IMR-90 (cell line): Measurements from ENCODE around the gene GUCD1. TPM values are rescaled to one million over a fixed set of nuclear protein-coding genes. Genes with fewer than 3 reads are reported as not detected.

Experiments used
- ATAC-seq: fragments of 200-7000 bp; cut with Tn5 transposase; 2 replicates; pipeline ENCODE4 v1.9.1; 2020; ENCODE audit warnings: low read depth, mild to moderate bottlenecking, moderate library complexity
- BruUV-seq: library from RNA; stranded (reverse); fragments of 400-500 nt; replicated peaks from 2 replicates; lab custom pipeline; 2021; lab: Mats Ljungman, UMichigan
- CTCF ChIA-PET: fragments of 300-600 bp; formaldehyde crosslinking; extraction: SDS; loops from one replicate; lab custom pipeline; 2021; ENCODE audit warnings: antibody characterized with exemption; lab: Yijun Ruan, JAX
- POLR2A ChIA-PET: fragments of 300-600 bp; sonication (Branson Sonifier 250); formaldehyde crosslinking; loops from one replicate; lab custom pipeline; 2022; ENCODE audit warnings: antibody characterized with exemption; ENCODE audit not compliant: unreplicated experiment; lab: Charles Lee
- DNase-seq: peaks from one replicate; pipeline ENCODE4 v3.0.0; 2013
- H2AFZ ChIP-seq: replicated peaks from 2 replicates; pipeline ENCODE3; 2013; ENCODE audit warnings: low read length, mild to moderate bottlenecking; ENCODE audit not compliant: poor library complexity
- H2AK5ac ChIP-seq: 2 replicates; pipeline ENCODE4 v1.6.1; 2013; ENCODE audit warnings: low read depth, low read length, inconsistent platforms
- H2AK9ac ChIP-seq: replicated peaks from 2 replicates; pipeline ENCODE3; 2013; ENCODE audit warnings: mild to moderate bottlenecking, low read depth, low read length, moderate library complexity; ENCODE audit not compliant: poor library complexity
- H2BK120ac ChIP-seq: 2 replicates; pipeline ENCODE4 v1.6.1; 2013; ENCODE audit warnings: low read depth, low read length, inconsistent platforms
- H2BK15ac ChIP-seq: 3 replicates; pipeline ENCODE4 v1.6.1; 2013; ENCODE audit warnings: low read depth, low read length, inconsistent platforms
- H2BK20ac ChIP-seq: 2 replicates; pipeline ENCODE4 v1.6.1; 2013; ENCODE audit warnings: low read depth, mild to moderate bottlenecking, inconsistent platforms, low read length, moderate library complexity
- H2BK5ac ChIP-seq: 2 replicates; pipeline ENCODE4 v1.6.1; 2013; ENCODE audit warnings: mild to moderate bottlenecking, low read depth, low read length, inconsistent platforms; ENCODE audit not compliant: poor library complexity, severe bottlenecking
- H3K14ac ChIP-seq: replicated peaks from 2 replicates; pipeline ENCODE4 v1.6.1; 2013; ENCODE audit warnings: low read depth, low read length, inconsistent platforms
- H3K18ac ChIP-seq: 2 replicates; pipeline ENCODE4 v1.6.1; 2013; ENCODE audit warnings: low read depth, low read length, control low read depth
- H3K23ac ChIP-seq: 2 replicates; pipeline ENCODE4 v1.6.1; 2013; ENCODE audit warnings: low read depth, low read length, inconsistent platforms
- H3K27ac ChIP-seq: 2 replicates; pipeline ENCODE4 v1.5.1; 2013; ENCODE audit warnings: mild to moderate bottlenecking, control low read depth, low read length; ENCODE audit not compliant: insufficient read depth
- H3K27me3 ChIP-seq: 2 replicates; pipeline ENCODE4 v1.6.1; 2013; ENCODE audit warnings: low read length; ENCODE audit not compliant: control insufficient read depth, insufficient read depth
- H3K36me3 ChIP-seq: 2 replicates; pipeline ENCODE4 v1.6.1; 2013; ENCODE audit warnings: low read length, mixed read lengths; ENCODE audit not compliant: control insufficient read depth, insufficient read depth
- H3K4ac ChIP-seq: 2 replicates; pipeline ENCODE4 v1.6.1; 2013; ENCODE audit warnings: low read depth, low read length, inconsistent platforms
- H3K4me1 ChIP-seq: 2 replicates; pipeline ENCODE4 v1.6.1; 2013; ENCODE audit warnings: low read length, mixed read lengths; ENCODE audit not compliant: control insufficient read depth, insufficient read depth
- H3K4me2 ChIP-seq: 2 replicates; pipeline ENCODE4 v1.6.1; 2013; ENCODE audit warnings: low read depth, mild to moderate bottlenecking, control low read depth, low read length, moderate library complexity
- H3K4me3 ChIP-seq: 2 replicates; pipeline ENCODE4 v1.5.1; 2013; ENCODE audit warnings: low read depth, mild to moderate bottlenecking, control low read depth, low read length, moderate library complexity; ENCODE audit not compliant: insufficient read depth
- H3K56ac ChIP-seq: 2 replicates; pipeline ENCODE4 v1.6.1; 2013; ENCODE audit warnings: low read length, inconsistent platforms; ENCODE audit not compliant: insufficient read depth; ENCODE audit errors: extremely low read depth
- H3K79me1 ChIP-seq, 2 experiments: 2 replicates each; pipeline ENCODE4 v1.6.1; 2013; ENCODE audit warnings: low read length in 2 of 2, inconsistent platforms in 1 of 2, low read depth in 1 of 2
- H3K9ac ChIP-seq: 2 replicates; pipeline ENCODE4 v1.6.1; 2013; ENCODE audit warnings: low read depth, low read length, control low read depth
- H3K9me1 ChIP-seq: 2 replicates; pipeline ENCODE4 v1.6.1; 2013; ENCODE audit warnings: low read length, inconsistent platforms; ENCODE audit not compliant: insufficient read depth
- H3K9me3 ChIP-seq: 2 replicates; pipeline ENCODE4 v1.6.1; 2013; ENCODE audit warnings: low read length; ENCODE audit not compliant: control insufficient read depth, insufficient read depth
- H4K20me1 ChIP-seq: 2 replicates; pipeline ENCODE4 v1.6.1; 2013; ENCODE audit warnings: low read length, inconsistent platforms; ENCODE audit not compliant: insufficient read depth
- H4K5ac ChIP-seq: 2 replicates; pipeline ENCODE4 v1.6.1; 2013; ENCODE audit warnings: mild to moderate bottlenecking, low read depth, low read length, control low read depth
- H4K8ac ChIP-seq, 2 experiments: 2 replicates each; pipeline ENCODE4 v1.6.1; 2013; ENCODE audit warnings: low read depth in 2 of 2, low read length in 2 of 2, control low read depth in 1 of 2, inconsistent platforms in 1 of 2
- H4K91ac ChIP-seq: 2 replicates; pipeline ENCODE4 v1.6.1; 2013; ENCODE audit warnings: low read depth, low read length, inconsistent platforms; ENCODE audit not compliant: insufficient read depth
- BHLHE40 ChIP-seq: fragments of 150-350 bp; IDR thresholded peaks from 2 replicates; pipeline ENCODE4 v1.6.1; 2016; ENCODE audit warnings: mild to moderate bottlenecking, low read depth, low read length
- CEBPB ChIP-seq: IDR thresholded peaks from 2 replicates; pipeline ENCODE4 v1.6.1; 2012; ENCODE audit warnings: low read depth, low read length, improper control_type of control experiment
- CTCF ChIP-seq: conservative IDR thresholded peaks from 2 replicates; pipeline ENCODE4 v1.5.1; 2012; ENCODE audit warnings: mild to moderate bottlenecking, low read depth, low read length, improper control_type of control experiment
- FOS ChIP-seq: fragments of 150-350 bp; IDR thresholded peaks from 2 replicates; pipeline ENCODE4 v1.6.1; 2016; ENCODE audit warnings: low read depth, low read length
- MAFK ChIP-seq: IDR thresholded peaks from 2 replicates; pipeline ENCODE4 v1.6.1; 2012; ENCODE audit warnings: low read depth, low read length, improper control_type of control experiment
- MXI1 ChIP-seq: IDR thresholded peaks from 2 replicates; pipeline ENCODE4 v1.6.1; 2012; ENCODE audit warnings: low read depth, mild to moderate bottlenecking, low read length, moderate library complexity, borderline replicate concordance
- NFE2L2 ChIP-seq: fragments of 150-350 bp; IDR thresholded peaks from 2 replicates; pipeline ENCODE4 v1.6.1; 2016; ENCODE audit warnings: low read depth, mild to moderate bottlenecking, low read length
- POLR2A ChIP-seq: IDR thresholded peaks from 2 replicates; pipeline ENCODE4 v1.6.1; 2012; ENCODE audit warnings: mild to moderate bottlenecking, low read depth, low read length
- RAD21 ChIP-seq: IDR thresholded peaks from 2 replicates; pipeline ENCODE4 v1.6.1; 2012; ENCODE audit warnings: low read length, improper control_type of control experiment
- RCOR1 ChIP-seq: IDR thresholded peaks from 2 replicates; pipeline ENCODE4 v1.6.1; 2012; ENCODE audit warnings: mild to moderate bottlenecking, low read length, improper control_type of control experiment; ENCODE audit not compliant: insufficient replicate concordance
- USF2 ChIP-seq: fragments of 150-350 bp; IDR thresholded peaks from 2 replicates; pipeline ENCODE4 v1.6.1; 2017; ENCODE audit warnings: mild to moderate bottlenecking, antibody characterized with exemption, low read length, low read depth
- WGBS, 2 experiments: methylation state at CpG; one replicate each; pipeline versions ENCODE4 v1.1.5 to v1.1.7; 2013; ENCODE audit warnings: missing lambda C conversion rate in 2 of 2; ENCODE audit not compliant: insufficient read length in 1 of 2; ENCODE audit errors: extremely low coverage in 2 of 2; 5-methylcytosine and 5-hydroxymethylcytosine counted together
- dilution Hi-C: fragments of 300-500 bp; cut with HindIII; formaldehyde crosslinking; loops from one replicate; pipeline ENCODE4 v1.14.3; 2018; ENCODE audit warnings: low sequenced_read_pairs; ENCODE audit not compliant: unreplicated experiment
- in situ Hi-C: fragments of 300-500 bp; cut with MboI; formaldehyde crosslinking; loops from 3 replicates; pipeline ENCODE4 v1.14.3; 2019; ENCODE audit warnings: low sequenced_read_pairs, inconsistent platforms, mixed read lengths
- intact Hi-C: fragments of 100-400 bp; cut with micrococcal nuclease; formaldehyde crosslinking; loops from 2 replicates; pipeline ENCODE4 v1.10.0; 2022
- polyA plus RNA-seq, 3 experiments: library from polyadenylated mRNA; depleted of rRNA; stranded (reverse); fragments of >200 nt; gene quantifications; 2 replicates each; pipeline ENCODE4 v1.2.3, GENCODE V29; 2012; ENCODE audit warnings: low replicate concordance in 1 of 3
- total RNA-seq: library from RNA; depleted of rRNA; stranded (reverse); fragments of >200 nt; gene quantifications from 2 replicates; pipeline ENCODE4 v1.2.3, GENCODE V29; 2012

The GUCD1 gene
- total and polyA plus RNA-seq, 2 of the 4 experiments (the other 2 are of a cell fraction) = 97.6 to 143 TPM

GRCh38 chr22:24579258-24579601, 24.3 kb upstream of the GUCD1 start:
- H4K20me1 ChIP-seq = peaks cover 4% of the 10 kb centered on the region; the same call in 1 of the 2 replicates
- H2BK120ac ChIP-seq = no peak overlapping the region
- no peak overlapping the region for H3K4me2 ChIP-seq
- peaks cover 9% of the 10 kb centered on the region for H3K36me3 ChIP-seq
- H3K27ac ChIP-seq = no peak overlapping the region
- dilution Hi-C loops (no loop called here), intact Hi-C loops (no loop called here), in situ Hi-C loops (no loop called here)
- no peak overlapping the region for H3K9ac ChIP-seq
- H2AK5ac ChIP-seq = no peak overlapping the region
- H2AK9ac ChIP-seq = no peak overlapping the region
- no peak overlapping the region for H3K4ac ChIP-seq
- no peak overlapping the region for H2AFZ ChIP-seq
- no peak overlapping the region for H3K56ac ChIP-seq
- no peak overlapping the region; the same call in 1 of the 2 replicates for H3K18ac ChIP-seq
- peaks cover 20% of the 10 kb centered on the region for H3K9me1 ChIP-seq
- ChIA-PET POLR2A (no interaction called here), CTCF (no interaction called here)
- H3K14ac ChIP-seq = no peak overlapping the region
- ATAC-seq = no peak
- no peaks in the 10 kb centered on the region for H3K27me3 ChIP-seq
- no CpG with 5 or more reads among the region's 1 CpG for WGBS, 2 experiments
- TF ChIP-seq BHLHE40 = no peak
- TF ChIP-seq POLR2A = no peak
- TF ChIP-seq RAD21 = no peak
- TF ChIP-seq CTCF = no peak
- no peak for TF ChIP-seq MXI1
- TF ChIP-seq NFE2L2 = no peak
- no peak for TF ChIP-seq FOS
- TF ChIP-seq MAFK = no peak
- TF ChIP-seq RCOR1 = no peak
- no peak for TF ChIP-seq CEBPB
- TF ChIP-seq USF2 = no peak
- H3K23ac ChIP-seq = no peak overlapping the region
- no peaks in the 10 kb centered on the region for H3K9me3 ChIP-seq
- no peak overlapping the region for H2BK15ac ChIP-seq
- no peak overlapping the region for H4K8ac ChIP-seq
- no TSS peak for BruUV-seq
- H3K4me1 ChIP-seq = peaks cover 25% of the 10 kb centered on the region
- no peak overlapping the region for H2BK5ac ChIP-seq
- no peak overlapping the region for H4K5ac ChIP-seq
- H4K91ac ChIP-seq = no peak overlapping the region
- H3K4me3 ChIP-seq = no peak overlapping the region
- H3K79me1 ChIP-seq = no peaks in the 10 kb centered on the region
- no peak overlapping the region for H2BK20ac ChIP-seq
- DNase-seq = no peak
